Left ventricle myocardium inferior (tissue), 1 donor: Measurements from ENCODE around the gene TNFAIP3. TPM values are rescaled to one million over a fixed set of nuclear protein-coding genes. Genes with fewer than 3 reads are reported as not detected.
"Not testable (repeated sequence)": the region's sequence is repeated elsewhere in the genome, so short reads cannot be mapped to it uniquely, and the experiment has no call there.

Experiments used
- DNase-seq: peaks from one replicate; pipeline ENCODE4 v3.0.0-alpha.2; 2020
- H3K27ac ChIP-seq: fragments of 200-600 bp; replicated peaks from 2 replicates; pipeline ENCODE4 v1.8.0; 2021
- H3K27me3 ChIP-seq: fragments of 200-600 bp; 2 replicates; pipeline ENCODE4 v1.8.0; 2021; ENCODE audit warnings: low read depth
- H3K36me3 ChIP-seq: fragments of 200-600 bp; 2 replicates; pipeline ENCODE4 v1.8.0; 2021
- H3K4me1 ChIP-seq: fragments of 200-600 bp; 2 replicates; pipeline ENCODE4 v1.8.0; 2021
- H3K4me3 ChIP-seq: fragments of 200-600 bp; 2 replicates; pipeline ENCODE4 v1.8.0; 2021; ENCODE audit warnings: mild to moderate bottlenecking, moderate library complexity
- H3K9me3 ChIP-seq: fragments of 200-600 bp; replicated peaks from 2 replicates; pipeline ENCODE4 v1.8.0; 2021
- intact Hi-C: fragments of 100-400 bp; cut with micrococcal nuclease; formaldehyde crosslinking; loops from one replicate; pipeline ENCODE4 v1.11.0; 2022
- total RNA-seq: library from RNA; stranded (reverse); fragmentation: NEBNext Ultra II Directional; extraction: Animal tissue kit (Norgen Biotek cat#: 25700); gene quantifications from one replicate; pipeline ENCODE4 v1.2.1, GENCODE V29; 2021
- TF ChIP-seq, protein P1 (sequence below): fragments of 200-600 bp; IDR thresholded peaks from 2 replicates; pipeline ENCODE4 v1.8.0; 2021; ENCODE audit warnings: antibody characterized with exemption, mild to moderate bottlenecking, borderline replicate concordance
- donor health status: DM: no; HTN: yes; CAD: no; lungs with severe emphysema.

TNFAIP3 gene
- total RNA-seq, 1 donor from 2014 or later, result 7.0 TPM

GRCh38 chr6:137883400-137884148, 16.5 kb downstream of the TNFAIP3 start:
- H3K4me3 ChIP-seq, result no peak overlapping the region
- peaks cover 17% of the 10 kb centered on the region for H3K9me3 ChIP-seq
- H3K27me3 ChIP-seq, result no peaks in the 10 kb centered on the region
- peaks cover 34% of the 10 kb centered on the region for H3K4me1 ChIP-seq
- H3K27ac ChIP-seq, result peak overlapping the region; percentile 44
- peak; percentile 30 for DNase-seq
- TF ChIP-seq, protein P1, sequence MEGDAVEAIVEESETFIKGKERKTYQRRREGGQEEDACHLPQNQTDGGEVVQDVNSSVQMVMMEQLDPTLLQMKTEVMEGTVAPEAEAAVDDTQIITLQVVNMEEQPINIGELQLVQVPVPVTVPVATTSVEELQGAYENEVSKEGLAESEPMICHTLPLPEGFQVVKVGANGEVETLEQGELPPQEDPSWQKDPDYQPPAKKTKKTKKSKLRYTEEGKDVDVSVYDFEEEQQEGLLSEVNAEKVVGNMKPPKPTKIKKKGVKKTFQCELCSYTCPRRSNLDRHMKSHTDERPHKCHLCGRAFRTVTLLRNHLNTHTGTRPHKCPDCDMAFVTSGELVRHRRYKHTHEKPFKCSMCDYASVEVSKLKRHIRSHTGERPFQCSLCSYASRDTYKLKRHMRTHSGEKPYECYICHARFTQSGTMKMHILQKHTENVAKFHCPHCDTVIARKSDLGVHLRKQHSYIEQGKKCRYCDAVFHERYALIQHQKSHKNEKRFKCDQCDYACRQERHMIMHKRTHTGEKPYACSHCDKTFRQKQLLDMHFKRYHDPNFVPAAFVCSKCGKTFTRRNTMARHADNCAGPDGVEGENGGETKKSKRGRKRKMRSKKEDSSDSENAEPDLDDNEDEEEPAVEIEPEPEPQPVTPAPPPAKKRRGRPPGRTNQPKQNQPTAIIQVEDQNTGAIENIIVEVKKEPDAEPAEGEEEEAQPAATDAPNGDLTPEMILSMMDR, result no peak
- H3K36me3 ChIP-seq, result peaks cover 48% of the 10 kb centered on the region
- intact Hi-C loops, result no loop called here

GRCh38 chr6:137884149-137884909, 17.3 kb downstream of the TNFAIP3 start:
- Histone ChIP-seq H3K9me3 (peaks cover 25% of the 10 kb centered on the region), H3K36me3 (peaks cover 40% of the 10 kb centered on the region), H3K4me1 (peaks cover 27% of the 10 kb centered on the region), H3K4me3 (no peak overlapping the region), H3K27me3 (no peaks in the 10 kb centered on the region), H3K27ac (peak overlapping the region; percentile 44)
- no peak for DNase-seq
- TF ChIP-seq, protein P1, result no peak
- intact Hi-C loops, result no loop called here

- intact Hi-C loops, H3K27ac ChIP-seq, DNase-seq, H3K4me3 ChIP-seq, H3K27me3 ChIP-seq: not testable (repeated sequence)
- peaks cover 25% of the 10 kb centered on the region for H3K9me3 ChIP-seq
- peaks cover 35% of the 10 kb centered on the region for H3K36me3 ChIP-seq
- H3K4me1 ChIP-seq, result peaks cover 21% of the 10 kb centered on the region
Observed at GRCh38 chr6:137884910-137885229, 17.8 kb downstream of the TNFAIP3 start.

GRCh38 chr6:137886226-137886625, 19.2 kb downstream of the TNFAIP3 start:
- H3K9me3 ChIP-seq, result peaks cover 25% of the 10 kb centered on the region
- H3K4me3 ChIP-seq, intact Hi-C loops, H3K27ac ChIP-seq, H3K27me3 ChIP-seq, DNase-seq: not testable (repeated sequence)
- H3K36me3 ChIP-seq, result peaks cover 22% of the 10 kb centered on the region
- H3K4me1 ChIP-seq, result peaks cover 11% of the 10 kb centered on the region

GRCh38 chr6:137890983-137891537, 24.0 kb downstream of the TNFAIP3 start:
- TF ChIP-seq, protein P1, result no peak
- DNase-seq, result no peak
- Histone ChIP-seq H3K4me3 (no peak overlapping the region), H3K27me3 (no peaks in the 10 kb centered on the region), H3K27ac (no peak overlapping the region), H3K36me3 (no peaks in the 10 kb centered on the region), H3K9me3 (peaks cover 22% of the 10 kb centered on the region), H3K4me1 (peaks cover 4% of the 10 kb centered on the region)
- intact Hi-C loops, result no loop called here

GRCh38 chr6:137892271-137892708, 25.2 kb downstream of the TNFAIP3 start:
- no peak for DNase-seq
- Histone ChIP-seq H3K4me1 (peaks cover 4% of the 10 kb centered on the region), H3K9me3 (peaks cover 15% of the 10 kb centered on the region), H3K36me3 (no peaks in the 10 kb centered on the region), H3K4me3 (no peak overlapping the region), H3K27me3 (no peaks in the 10 kb centered on the region), H3K27ac (no peak overlapping the region)
- TF ChIP-seq, protein P1, result no peak
- intact Hi-C loops, result no loop called here
